Measurements from ENCODE around the gene ETV1.

- TF ChIP-seq CTCF (IDR thresholded peaks at IDR 0.05) = no peak
- no peak for TF ChIP-seq POLR2A (IDR thresholded peaks at IDR 0.05)
These were observed 140.1 kb downstream of the ETV1 start for GRCh38 chr7:13849163-13849892.
